ENCODE results near the gene KCNC4.

The KCNC4 gene

DNA sequence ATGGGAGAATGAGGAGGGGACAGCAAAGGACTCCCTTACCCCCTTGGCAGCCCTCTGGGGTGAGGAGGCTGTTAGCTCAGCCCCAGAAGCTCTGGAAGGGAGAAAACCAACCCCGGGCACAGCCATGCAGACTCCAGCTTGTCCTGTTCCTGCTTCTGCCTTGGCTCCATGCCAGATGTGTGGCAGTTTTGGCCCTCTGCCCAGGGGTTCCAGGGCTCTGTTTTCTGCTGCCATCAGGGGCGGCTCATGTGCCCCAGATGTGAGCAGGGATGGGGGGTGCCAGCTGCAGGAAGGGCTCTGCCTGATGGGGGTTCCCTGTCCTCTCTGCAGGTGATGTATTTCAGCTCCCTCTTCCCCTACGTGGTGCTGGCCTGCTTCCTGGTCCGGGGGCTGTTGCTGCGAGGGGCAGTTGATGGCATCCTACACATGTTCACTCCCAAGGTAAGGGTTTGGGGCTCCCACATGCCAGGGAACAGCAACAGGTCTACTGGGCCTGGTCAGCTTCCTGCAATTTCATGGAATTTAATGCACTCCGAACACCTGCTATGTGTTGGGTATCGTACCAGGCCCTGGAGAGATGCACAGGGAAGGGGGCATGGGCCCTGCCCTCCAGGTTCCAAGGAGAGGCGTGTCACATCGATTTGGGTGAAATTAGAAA, 33.7 kb upstream of the KCNC4 start:
- Histone ChIP-seq H3K4me3 (ENCODE audit: low read depth, low read length) (no peak overlapping the region), H2AFZ (no peak overlapping the region), H3K9ac (no peak overlapping the region), H3K36me3 (ENCODE audit: control insufficient read depth, insufficient read depth, low read length) (no peaks in the 10 kb centered on the region), H3K27ac (no peak overlapping the region), H3K4me2 (ENCODE audit: low read length) (no peak overlapping the region), H3K27me3 (ENCODE audit: control insufficient read depth, insufficient read depth, low read length) (no peaks in the 10 kb centered on the region), H3K4me1 (no peaks in the 10 kb centered on the region), H3K79me2 (no peaks in the 10 kb centered on the region), H3K9me3 (ENCODE audit: control insufficient read depth, low read length) (no peaks in the 10 kb centered on the region)
- TF ChIP-seq, protein P1, sequence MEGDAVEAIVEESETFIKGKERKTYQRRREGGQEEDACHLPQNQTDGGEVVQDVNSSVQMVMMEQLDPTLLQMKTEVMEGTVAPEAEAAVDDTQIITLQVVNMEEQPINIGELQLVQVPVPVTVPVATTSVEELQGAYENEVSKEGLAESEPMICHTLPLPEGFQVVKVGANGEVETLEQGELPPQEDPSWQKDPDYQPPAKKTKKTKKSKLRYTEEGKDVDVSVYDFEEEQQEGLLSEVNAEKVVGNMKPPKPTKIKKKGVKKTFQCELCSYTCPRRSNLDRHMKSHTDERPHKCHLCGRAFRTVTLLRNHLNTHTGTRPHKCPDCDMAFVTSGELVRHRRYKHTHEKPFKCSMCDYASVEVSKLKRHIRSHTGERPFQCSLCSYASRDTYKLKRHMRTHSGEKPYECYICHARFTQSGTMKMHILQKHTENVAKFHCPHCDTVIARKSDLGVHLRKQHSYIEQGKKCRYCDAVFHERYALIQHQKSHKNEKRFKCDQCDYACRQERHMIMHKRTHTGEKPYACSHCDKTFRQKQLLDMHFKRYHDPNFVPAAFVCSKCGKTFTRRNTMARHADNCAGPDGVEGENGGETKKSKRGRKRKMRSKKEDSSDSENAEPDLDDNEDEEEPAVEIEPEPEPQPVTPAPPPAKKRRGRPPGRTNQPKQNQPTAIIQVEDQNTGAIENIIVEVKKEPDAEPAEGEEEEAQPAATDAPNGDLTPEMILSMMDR (IDR thresholded peaks at IDR 0.05), result no peak

DNA sequence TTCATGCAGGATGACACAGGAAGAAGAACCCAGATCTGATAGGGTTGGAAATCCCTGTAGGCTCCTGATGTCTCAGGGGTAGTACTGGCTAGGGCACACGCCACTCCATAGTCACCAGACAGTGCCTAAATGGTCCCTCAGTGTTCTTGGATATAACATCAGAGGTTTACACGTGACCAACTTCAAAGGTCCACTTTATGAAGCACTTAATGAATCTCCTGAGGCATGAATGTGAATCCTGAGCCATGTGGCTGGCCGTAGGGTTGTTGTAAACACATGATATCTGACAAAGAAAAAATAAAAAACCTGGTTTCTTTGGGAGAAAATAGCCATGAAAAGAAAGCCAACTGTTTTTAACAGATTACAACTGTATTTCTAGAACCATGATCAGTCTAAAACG, 32.3 kb upstream of the KCNC4 start:
- Histone ChIP-seq H3K4me1 (no peaks in the 10 kb centered on the region), H3K36me3 (ENCODE audit: control insufficient read depth, insufficient read depth, low read length) (no peaks in the 10 kb centered on the region), H3K4me3 (ENCODE audit: low read depth, low read length) (no peak overlapping the region), H2AFZ (no peak overlapping the region), H3K27me3 (ENCODE audit: control insufficient read depth, insufficient read depth, low read length) (no peaks in the 10 kb centered on the region), H3K9me3 (ENCODE audit: control insufficient read depth, low read length) (no peaks in the 10 kb centered on the region), H3K27ac (no peak overlapping the region), H3K4me2 (ENCODE audit: low read length) (no peak overlapping the region), H3K79me2 (no peaks in the 10 kb centered on the region), H3K9ac (no peak overlapping the region)
- TF ChIP-seq, protein P1 (IDR thresholded peaks at IDR 0.05), result no peak

DNA sequence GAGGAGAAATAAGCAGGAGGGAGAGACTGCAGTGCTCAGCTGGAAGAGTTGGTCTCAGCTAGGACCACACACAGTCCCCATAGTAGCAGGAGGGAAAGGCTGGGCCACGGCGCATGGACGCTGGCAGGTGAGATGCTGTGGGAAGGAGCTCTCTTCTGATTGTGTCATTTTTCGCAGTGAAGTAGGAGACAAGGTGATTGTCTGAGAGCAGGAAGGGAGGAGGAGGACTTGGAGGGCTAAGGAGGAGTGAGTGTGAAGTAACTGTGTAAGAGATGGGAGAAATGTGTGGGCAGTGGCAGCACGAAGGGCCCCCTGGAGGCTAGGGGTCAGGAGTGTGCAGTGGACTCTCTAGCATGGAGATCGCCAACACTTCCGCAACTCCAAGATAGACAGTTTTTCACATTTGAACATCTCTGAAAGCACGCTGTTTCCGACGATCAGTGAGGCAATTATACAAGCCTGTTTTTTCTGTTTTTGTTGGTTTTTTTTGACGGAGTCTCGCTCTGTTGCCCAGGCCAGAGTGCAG, 26.4 kb upstream of the KCNC4 start:
- Histone ChIP-seq H3K9me3 (ENCODE audit: control insufficient read depth, low read length) (no peaks in the 10 kb centered on the region), H3K27ac (no peak overlapping the region), H3K9ac (no peak overlapping the region), H3K4me2 (ENCODE audit: low read length) (no peak overlapping the region), H2AFZ (no peak overlapping the region), H3K4me3 (ENCODE audit: low read depth, low read length) (no peak overlapping the region), H3K27me3 (ENCODE audit: control insufficient read depth, insufficient read depth, low read length) (no peaks in the 10 kb centered on the region), H3K79me2 (no peaks in the 10 kb centered on the region), H3K36me3 (ENCODE audit: control insufficient read depth, insufficient read depth, low read length) (no peaks in the 10 kb centered on the region), H3K4me1 (no peaks in the 10 kb centered on the region)
- TF ChIP-seq, protein P1 (IDR thresholded peaks at IDR 0.05), result no peak

DNA sequence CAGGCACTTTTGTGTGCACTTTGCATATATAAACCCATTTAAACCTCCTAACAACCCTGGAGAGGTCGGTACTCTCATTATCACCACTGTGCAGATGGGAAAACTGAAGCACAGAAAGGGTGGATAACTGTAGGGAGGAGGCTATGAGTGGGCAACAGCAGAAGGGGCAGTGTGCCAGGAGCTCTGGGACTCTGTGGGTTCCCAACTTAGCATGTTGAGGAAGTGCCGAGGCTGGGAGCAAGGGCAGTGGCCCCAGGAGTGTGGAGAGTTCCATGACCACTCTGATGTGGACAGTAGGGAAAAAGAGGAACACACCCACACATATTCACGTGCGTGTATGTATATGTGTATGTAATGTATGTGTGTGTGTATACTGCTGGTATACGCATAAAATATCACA, 25.7 kb upstream of the KCNC4 start:
- H3K27ac ChIP-seq, result no peak overlapping the region
- no peaks in the 10 kb centered on the region for H3K27me3 ChIP-seq (ENCODE audit: control insufficient read depth, insufficient read depth, low read length)
- H3K4me2 ChIP-seq (ENCODE audit: low read length), result no peak overlapping the region
- H3K4me1 ChIP-seq, result no peaks in the 10 kb centered on the region
- H3K36me3 ChIP-seq (ENCODE audit: control insufficient read depth, insufficient read depth, low read length), result no peaks in the 10 kb centered on the region
- H3K4me3 ChIP-seq (ENCODE audit: low read depth, low read length), result no peak overlapping the region
- H3K9me3 ChIP-seq (ENCODE audit: control insufficient read depth, low read length), result no peaks in the 10 kb centered on the region
- TF ChIP-seq, protein P1 (IDR thresholded peaks at IDR 0.05), result no peak
- H3K9ac ChIP-seq, result no peak overlapping the region
- no peak overlapping the region for H2AFZ ChIP-seq
- H3K79me2 ChIP-seq, result no peaks in the 10 kb centered on the region

DNA sequence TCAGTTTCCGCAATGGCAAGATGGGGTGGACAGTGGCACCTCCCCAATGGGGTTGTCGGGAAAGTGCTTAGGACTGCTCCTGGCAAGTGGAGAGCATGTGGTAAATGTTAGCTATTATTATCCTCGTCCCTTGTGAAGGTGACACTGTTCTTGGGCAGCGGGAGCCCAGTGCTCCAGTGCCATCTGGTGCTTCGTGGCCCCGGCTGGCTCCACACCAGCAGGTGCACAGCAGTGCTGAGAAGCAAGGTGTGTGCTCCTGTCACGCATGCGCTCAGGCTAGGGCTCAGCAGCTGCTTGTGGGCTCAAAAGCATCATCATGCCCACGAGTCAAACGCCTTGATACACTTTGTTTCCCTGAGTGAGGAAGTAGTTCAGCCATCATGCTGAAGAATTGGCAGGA, 24.9 kb upstream of the KCNC4 start:
- no peaks in the 10 kb centered on the region for H3K4me1 ChIP-seq
- no peaks in the 10 kb centered on the region for H3K79me2 ChIP-seq
- no peak overlapping the region for H3K4me3 ChIP-seq (ENCODE audit: low read depth, low read length)
- no peaks in the 10 kb centered on the region for H3K27me3 ChIP-seq (ENCODE audit: control insufficient read depth, insufficient read depth, low read length)
- H3K9ac ChIP-seq, result no peak overlapping the region
- H3K9me3 ChIP-seq (ENCODE audit: control insufficient read depth, low read length), result no peaks in the 10 kb centered on the region
- H3K27ac ChIP-seq, result no peak overlapping the region
- H2AFZ ChIP-seq, result no peak overlapping the region
- no peaks in the 10 kb centered on the region for H3K36me3 ChIP-seq (ENCODE audit: control insufficient read depth, insufficient read depth, low read length)
- no peak overlapping the region for H3K4me2 ChIP-seq (ENCODE audit: low read length)
- TF ChIP-seq, protein P1 (IDR thresholded peaks at IDR 0.05), result no peak
